Smooth muscle cell (in vitro differentiated cells): ENCODE results near the gene IQSEC1. TPM values are rescaled to one million over a fixed set of nuclear protein-coding genes. Genes with fewer than 3 reads are reported as not detected.

Experiments used
- DNase-seq: peaks from one replicate; lab custom pipeline; 2025; ENCODE audit not compliant: unreplicated experiment; lab: John Stamatoyannopoulos, UW
- H2AFZ ChIP-seq: fragments of 200-600 bp; sonication (generic); 2 replicates; pipeline ENCODE4 v1.6.0; 2016; ENCODE audit warnings: antibody characterized with exemption, low read depth, mild to moderate bottlenecking
- H3F3A ChIP-seq: fragments of 200-600 bp; sonication (generic); 2 replicates; pipeline ENCODE4 v1.6.0; 2017; ENCODE audit warnings: antibody characterized with exemption, low read depth
- H3K27ac ChIP-seq: fragments of 200-600 bp; sonication (generic); 2 replicates; pipeline ENCODE4 v1.5.1; 2016; ENCODE audit warnings: low read depth, mild to moderate bottlenecking
- H3K27me3 ChIP-seq: fragments of 200-600 bp; sonication (generic); 2 replicates; pipeline ENCODE4 v1.6.1; 2016; ENCODE audit warnings: low read depth, mild to moderate bottlenecking
- H3K36me3 ChIP-seq: fragments of 200-600 bp; sonication (generic); 2 replicates; pipeline ENCODE4 v1.5.1; 2016; ENCODE audit warnings: low read depth
- H3K4me1 ChIP-seq: fragments of 200-600 bp; sonication (generic); 2 replicates; pipeline ENCODE4 v1.5.1; 2016; ENCODE audit warnings: low read depth
- H3K4me2 ChIP-seq: fragments of 200-600 bp; sonication (generic); 2 replicates; pipeline ENCODE4 v1.6.0; 2016; ENCODE audit warnings: mild to moderate bottlenecking
- H3K4me3 ChIP-seq: fragments of 200-600 bp; sonication (generic); 2 replicates; pipeline ENCODE4 v1.5.1; 2016; ENCODE audit warnings: mild to moderate bottlenecking
- H3K79me2 ChIP-seq: fragments of 200-600 bp; sonication (generic); 2 replicates; pipeline ENCODE4 v1.6.0; 2016; ENCODE audit warnings: low read depth, mild to moderate bottlenecking
- H3K9ac ChIP-seq: fragments of 200-600 bp; sonication (generic); 2 replicates; pipeline ENCODE4 v1.6.0; 2016; ENCODE audit warnings: low read depth
- H3K9me3 ChIP-seq: fragments of 200-600 bp; sonication (generic); replicated peaks from 2 replicates; pipeline ENCODE4 v1.5.1; 2016; ENCODE audit warnings: low read depth
- H4K20me1 ChIP-seq: fragments of 200-600 bp; sonication (generic); 2 replicates; pipeline ENCODE4 v1.6.0; 2016; ENCODE audit warnings: low read depth
- CTCF ChIP-seq: fragments of 200-600 bp; sonication (generic); IDR thresholded peaks from 2 replicates; pipeline ENCODE4 v1.5.1; 2017; ENCODE audit warnings: borderline replicate concordance, mild to moderate bottlenecking, antibody characterized with exemption; ENCODE audit not compliant: insufficient read depth, poor library complexity, severe bottlenecking
- WGBS: methylation state at CpG from one replicate; pipeline ENCODE4 v1.1.7; 2016; ENCODE audit warnings: low lambda C conversion rate; 5-methylcytosine and 5-hydroxymethylcytosine counted together
- polyA plus RNA-seq: library from polyadenylated mRNA; unstranded; fragments of >200 nt; fragmentation: Nextera tagmentation; extraction: Ambion mirVana; gene quantifications from 2 replicates; pipeline ENCODE4 v1.2.1, GENCODE V29; 2016
- total RNA-seq: library from RNA; depleted of rRNA; stranded (reverse); fragments of >200 nt; gene quantifications from 2 replicates; pipeline ENCODE4 v1.2.3, GENCODE V29; 2014

The IQSEC1 gene
- total and polyA plus RNA-seq, 2 experiments from 2014 or later = 18.9 to 19.8 TPM

- H3K4me1 ChIP-seq = peaks cover 23% of the 10 kb centered on the region
- no peak overlapping the region for H3K9ac ChIP-seq
- no peaks in the 10 kb centered on the region for H3K36me3 ChIP-seq
- H3K79me2 ChIP-seq = peaks cover 13% of the 10 kb centered on the region
- no peak for TF ChIP-seq CTCF
- no peaks in the 10 kb centered on the region for H3K27me3 ChIP-seq
- 93% methylated on average over 22 of the region's 22 CpGs for WGBS
- peaks cover 73% of the 10 kb centered on the region for H4K20me1 ChIP-seq
- H3K9me3 ChIP-seq = no peaks in the 10 kb centered on the region
- no peak overlapping the region for H3K4me3 ChIP-seq
- H2AFZ ChIP-seq = no peak overlapping the region
- H3F3A ChIP-seq = no peaks in the 10 kb centered on the region
- H3K4me2 ChIP-seq = no peak overlapping the region
- H3K27ac ChIP-seq = no peak overlapping the region
- no peak for DNase-seq
These were observed 129.9 kb downstream of the IQSEC1 start for GRCh38 chr3:12943124-12944021.

GRCh38 chr3:12941495-12942023, 131.7 kb downstream of the IQSEC1 start:
- Histone ChIP-seq H3K9me3 (no peaks in the 10 kb centered on the region), H4K20me1 (peaks cover 73% of the 10 kb centered on the region), H3K27ac (no peak overlapping the region), H3K4me1 (peaks cover 12% of the 10 kb centered on the region), H3K27me3 (no peaks in the 10 kb centered on the region), H3F3A (no peaks in the 10 kb centered on the region), H3K4me2 (no peak overlapping the region), H2AFZ (no peak overlapping the region), H3K79me2 (peaks cover 13% of the 10 kb centered on the region), H3K36me3 (no peaks in the 10 kb centered on the region), H3K4me3 (no peak overlapping the region), H3K9ac (no peak overlapping the region)
- no peak for DNase-seq
- no peak for TF ChIP-seq CTCF
- 93% methylated on average over 26 of the region's 26 CpGs for WGBS

GRCh38 chr3:12940854-12941253, 132.4 kb downstream of the IQSEC1 start:
- peaks cover 11% of the 10 kb centered on the region for H3K79me2 ChIP-seq
- peaks cover 12% of the 10 kb centered on the region for H3K4me1 ChIP-seq
- no peaks in the 10 kb centered on the region for H3K36me3 ChIP-seq
- no peak overlapping the region for H3K27ac ChIP-seq
- no peaks in the 10 kb centered on the region for H3K9me3 ChIP-seq
- H4K20me1 ChIP-seq = peaks cover 67% of the 10 kb centered on the region
- H3K4me2 ChIP-seq = no peak overlapping the region
- no peaks in the 10 kb centered on the region for H3F3A ChIP-seq
- H3K4me3 ChIP-seq = no peak overlapping the region
- no peak for TF ChIP-seq CTCF
- H2AFZ ChIP-seq = no peak overlapping the region
- H3K9ac ChIP-seq = no peak overlapping the region
- no peak for DNase-seq
- H3K27me3 ChIP-seq = no peaks in the 10 kb centered on the region
- 98% methylated on average over 5 of the region's 6 CpGs for WGBS
